Lung (tissue), 12 donors: Measurements from ENCODE around the gene TASP1. TPM values are rescaled to one million over a fixed set of nuclear protein-coding genes. Genes with fewer than 3 reads are reported as not detected.

Experiments
- ATAC-seq: fragments of 200-7000 bp; cut with Tn5 transposase; one replicate; pipeline ENCODE4 v1.9.1; 2020; ENCODE audit warnings: moderate number of reproducible peaks; ENCODE audit not compliant: insufficient read depth, low FRiP score
- DNase-seq, 3 donors: peaks; one replicate each; pipeline ENCODE4 v3.0.0-alpha.2; 2013 to 2017
- H3K27ac ChIP-seq, 2 donors: one replicate each; pipeline ENCODE4 v1.5.1; 2013; ENCODE audit warnings: mild to moderate bottlenecking in 2 of 2, moderate library complexity in 2 of 2, control low read depth in 1 of 2, inconsistent platforms in 1 of 2, low read depth in 1 of 2, low read length in 1 of 2
- H3K27me3 ChIP-seq, 3 donors: one replicate each; pipeline ENCODE4 v1.5.1; 2013; ENCODE audit warnings: low read length in 2 of 3; ENCODE audit not compliant: control insufficient read depth in 3 of 3, insufficient read depth in 3 of 3
- H3K36me3 ChIP-seq, 4 donors: one replicate each; pipeline ENCODE4 v1.5.1; 2013; ENCODE audit warnings: low read length in 4 of 4, mild to moderate bottlenecking in 1 of 4, moderate library complexity in 1 of 4; ENCODE audit not compliant: control insufficient read depth in 4 of 4, insufficient read depth in 4 of 4
- H3K4me1 ChIP-seq, 5 donors: one replicate each; pipeline ENCODE4 v1.5.1; 2013; ENCODE audit warnings: low read length in 5 of 5, mild to moderate bottlenecking in 2 of 5, moderate library complexity in 1 of 5; ENCODE audit not compliant: control insufficient read depth in 5 of 5, insufficient read depth in 5 of 5
- H3K4me3 ChIP-seq: one replicate; pipeline ENCODE4 v1.5.1; 2013; ENCODE audit warnings: mild to moderate bottlenecking, control low read depth, moderate library complexity
- H3K9ac ChIP-seq, 2 donors: one replicate each; pipeline ENCODE4 v1.5.1; 2013; ENCODE audit warnings: low read length in 2 of 2, control low read depth in 1 of 2; ENCODE audit not compliant: insufficient read depth in 1 of 2
- H3K9me3 ChIP-seq, 4 donors: one replicate each; pipeline ENCODE4 v1.5.1; 2013; ENCODE audit warnings: low read length in 3 of 4, mild to moderate bottlenecking in 1 of 4, moderate library complexity in 1 of 4; ENCODE audit not compliant: control insufficient read depth in 4 of 4, insufficient read depth in 3 of 4
- WGBS, 2 donors: extraction: QIAGEN DNeasy Blood & Tissue Kit; methylation state at CpG; one replicate each; pipeline ENCODE4 v1.1.7; 2013; 5-methylcytosine and 5-hydroxymethylcytosine counted together
- polyA plus RNA-seq, 2 donors: library from polyadenylated mRNA; stranded (reverse); fragments of 200-250 nt; gene quantifications; one replicate each; pipeline ENCODE4 v1.2.1, GENCODE V29; 2013
- total RNA-seq, 2 donors: library from RNA; depleted of rRNA in 1 of 2; stranded (reverse); fragments of >200 nt in 1 of 2; gene quantifications; one replicate each; pipeline ENCODE4 v1.2.1, GENCODE V29; 2014 to 2021
- TF ChIP-seq, protein P1 (sequence below): IDR thresholded peaks from 2 replicates; pipeline ENCODE4 v1.5.1; 2012; ENCODE audit warnings: mild to moderate bottlenecking; ENCODE audit errors: control extremely low read depth, extremely low read depth
- donor health status: control.
- donor health status: control.
- donor health status: Bipolar disorder and iron deficiency.
- donor health status: healthy.
- donor health status: DM: yes; HTN: yes; CAD: no.

TASP1 gene
- total and polyA plus RNA-seq, 4 donors: 5.0 to 26.5 (median 11.5) TPM

DNA sequence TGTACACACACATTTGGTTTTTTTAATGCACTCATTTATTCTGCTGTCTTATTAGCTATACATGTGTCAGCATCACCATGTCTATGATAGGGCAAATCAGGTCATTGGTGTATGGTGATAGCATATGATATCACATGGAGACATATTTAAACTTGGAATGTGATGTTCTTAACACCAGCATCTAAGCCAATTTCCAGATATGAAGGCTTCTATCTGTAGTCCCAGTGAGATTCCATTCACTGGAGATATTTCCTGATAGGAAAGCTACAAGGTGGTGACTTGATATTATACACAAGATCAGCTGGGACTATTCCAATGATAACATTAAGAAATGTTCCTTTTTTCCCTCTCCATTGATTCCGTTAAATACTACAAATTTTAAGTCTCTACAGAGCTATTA, 89.3 kb downstream of the TASP1 start:
- DNase-seq: no peak
- TF ChIP-seq, protein P1, sequence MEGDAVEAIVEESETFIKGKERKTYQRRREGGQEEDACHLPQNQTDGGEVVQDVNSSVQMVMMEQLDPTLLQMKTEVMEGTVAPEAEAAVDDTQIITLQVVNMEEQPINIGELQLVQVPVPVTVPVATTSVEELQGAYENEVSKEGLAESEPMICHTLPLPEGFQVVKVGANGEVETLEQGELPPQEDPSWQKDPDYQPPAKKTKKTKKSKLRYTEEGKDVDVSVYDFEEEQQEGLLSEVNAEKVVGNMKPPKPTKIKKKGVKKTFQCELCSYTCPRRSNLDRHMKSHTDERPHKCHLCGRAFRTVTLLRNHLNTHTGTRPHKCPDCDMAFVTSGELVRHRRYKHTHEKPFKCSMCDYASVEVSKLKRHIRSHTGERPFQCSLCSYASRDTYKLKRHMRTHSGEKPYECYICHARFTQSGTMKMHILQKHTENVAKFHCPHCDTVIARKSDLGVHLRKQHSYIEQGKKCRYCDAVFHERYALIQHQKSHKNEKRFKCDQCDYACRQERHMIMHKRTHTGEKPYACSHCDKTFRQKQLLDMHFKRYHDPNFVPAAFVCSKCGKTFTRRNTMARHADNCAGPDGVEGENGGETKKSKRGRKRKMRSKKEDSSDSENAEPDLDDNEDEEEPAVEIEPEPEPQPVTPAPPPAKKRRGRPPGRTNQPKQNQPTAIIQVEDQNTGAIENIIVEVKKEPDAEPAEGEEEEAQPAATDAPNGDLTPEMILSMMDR: no peak
- H3K4me3 ChIP-seq: no peak overlapping the region
- H3K4me1 ChIP-seq: peaks cover 0 to 16% (median 0%) of the 10 kb centered on the region in 5 donors
- WGBS, 2 donors: 91 to 97% methylated on average over 1 of the region's 1 CpG
- H3K36me3 ChIP-seq: peaks cover 0 to 5% (median 2%) of the 10 kb centered on the region in 4 donors
- no peak for ATAC-seq
- H3K27ac ChIP-seq: no peak overlapping the region
- H3K9me3 ChIP-seq: no peaks in the 10 kb centered on the region
- H3K9ac ChIP-seq: no peak overlapping the region
- no peaks in the 10 kb centered on the region for H3K27me3 ChIP-seq

DNA sequence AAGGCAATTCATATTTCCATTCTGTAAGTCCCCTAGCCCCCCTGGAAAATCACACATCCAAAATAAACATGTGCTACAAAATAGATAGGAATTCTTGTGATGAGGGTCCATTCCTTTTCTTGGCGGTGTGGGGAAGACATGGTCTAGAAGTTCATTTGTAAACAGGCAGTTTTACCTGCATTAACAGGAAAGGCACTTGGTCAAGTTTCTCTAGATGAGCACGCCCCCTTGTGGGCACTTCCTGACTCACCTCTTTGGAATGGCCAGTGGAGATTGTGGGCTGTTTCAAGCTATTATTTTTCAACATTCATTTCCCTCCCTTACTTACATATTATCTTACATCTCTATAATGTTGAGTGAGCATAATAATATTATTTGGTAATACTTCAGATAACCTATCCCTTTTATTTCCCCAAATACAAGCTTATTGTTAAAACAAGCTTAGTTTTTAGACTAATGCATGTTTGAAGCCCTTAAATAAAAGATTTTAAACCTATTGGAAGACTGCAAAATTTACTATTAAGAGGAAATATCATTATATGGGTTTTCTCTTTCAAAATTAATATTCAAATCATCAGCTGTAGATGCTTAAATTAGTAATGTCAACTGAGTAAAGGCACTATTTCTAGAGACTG, 92.1 kb downstream of the TASP1 start:
- Histone ChIP-seq H3K27ac (no peak overlapping the region), H3K27me3 (no peaks in the 10 kb centered on the region), H3K4me1 (peaks cover 0 to 14% (median 0%) of the 10 kb centered on the region in 5 donors), H3K4me3 (no peak overlapping the region), H3K36me3 (peaks cover 0 to 5% (median 2%) of the 10 kb centered on the region in 4 donors), H3K9me3 (no peaks in the 10 kb centered on the region), H3K9ac (no peak overlapping the region)
- DNase-seq (peak; percentile 73 to 79 (median 73)), ATAC-seq (no peak)
- TF ChIP-seq, protein P1: peak; percentile 60
- 9 to 21% methylated on average over 2 of the region's 2 CpGs for WGBS, 2 donors

DNA sequence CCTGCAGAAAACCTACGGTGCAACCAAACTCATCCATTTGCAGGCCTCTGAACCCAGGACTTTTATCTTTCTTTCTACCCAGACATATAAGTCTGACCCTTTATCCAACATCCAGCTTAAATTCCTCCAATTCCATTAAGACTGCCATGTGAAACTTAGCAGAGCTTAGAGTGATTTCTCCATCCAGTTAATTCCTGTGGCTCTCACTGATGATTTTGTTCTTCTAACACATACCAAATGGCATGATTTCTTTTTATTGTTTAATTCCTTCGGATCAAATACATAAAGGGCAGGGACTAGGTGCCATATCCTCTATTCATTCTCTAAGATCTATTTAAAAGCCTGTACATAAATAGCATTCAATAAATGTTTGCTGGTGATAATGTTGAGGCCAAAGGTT, 92.9 kb downstream of the TASP1 start:
- Histone ChIP-seq H3K9ac (no peak overlapping the region), H3K27me3 (no peaks in the 10 kb centered on the region), H3K4me3 (no peak overlapping the region), H3K27ac (no peak overlapping the region), H3K36me3 (peaks cover 0 to 5% (median 2%) of the 10 kb centered on the region in 4 donors), H3K4me1 (peaks cover 0 to 7% (median 0%) of the 10 kb centered on the region in 5 donors), H3K9me3 (no peaks in the 10 kb centered on the region)
- 73 to 83% methylated on average over 2 of the region's 2 CpGs for WGBS, 2 donors
- DNase-seq (peak in 1 of 3 donors; percentile 14), ATAC-seq (no peak)
- TF ChIP-seq, protein P1: no peak

DNA sequence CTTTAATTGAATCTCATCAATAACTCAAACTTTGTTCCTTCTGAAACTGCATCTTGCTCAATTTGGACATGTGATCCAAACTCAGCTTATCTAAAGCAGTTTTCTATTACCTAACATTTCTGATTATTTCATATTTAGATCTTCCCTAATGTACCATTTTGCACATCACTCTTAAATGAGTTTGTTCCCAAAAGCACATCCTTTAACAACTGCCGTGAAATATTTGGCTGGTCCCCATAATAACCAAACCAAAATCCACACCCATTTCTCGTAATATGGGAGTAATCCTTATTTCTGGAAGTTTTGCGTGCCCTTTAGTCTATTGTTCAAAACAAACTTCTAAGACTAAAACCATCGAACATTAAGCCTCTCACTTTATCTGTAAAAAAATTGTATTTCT, 94.9 kb downstream of the TASP1 start:
- H3K36me3 ChIP-seq: peaks cover 0 to 5% (median 0%) of the 10 kb centered on the region in 4 donors
- no peaks in the 10 kb centered on the region for H3K9me3 ChIP-seq
- H3K4me1 ChIP-seq: peaks cover 0 to 7% (median 0%) of the 10 kb centered on the region in 5 donors
- WGBS, 2 donors: 97% methylated on average over 4 of the region's 4 CpGs
- no peaks in the 10 kb centered on the region for H3K27me3 ChIP-seq
- H3K4me3 ChIP-seq: no peak overlapping the region
- H3K27ac ChIP-seq: no peak overlapping the region
- no peak for ATAC-seq
- DNase-seq: no peak
- TF ChIP-seq, protein P1: no peak
- no peak overlapping the region for H3K9ac ChIP-seq
